SU-DHL-6 (cell line): ENCODE measurements around the gene ZSWIM4.

Experiments used
- EZH2phosphoT487 ChIP-seq: fragments of 200-600 bp; sonication (generic), shearing (Covaris generic); conservative IDR thresholded peaks from 2 replicates; pipeline ENCODE4 v1.6.1; 2018; ENCODE audit warnings: mild to moderate bottlenecking, antibody characterized with exemption, low read length, moderate library complexity, mixed read lengths
- TF ChIP-seq, protein P1 (sequence below): fragments of 200-600 bp; sonication (generic); IDR thresholded peaks from one replicate; pipeline ENCODE4 v1.5.1; 2017; ENCODE audit warnings: antibody characterized with exemption, mild to moderate bottlenecking, low read length, moderate library complexity; ENCODE audit not compliant: insufficient read depth, poor library complexity, severe bottlenecking

DNA sequence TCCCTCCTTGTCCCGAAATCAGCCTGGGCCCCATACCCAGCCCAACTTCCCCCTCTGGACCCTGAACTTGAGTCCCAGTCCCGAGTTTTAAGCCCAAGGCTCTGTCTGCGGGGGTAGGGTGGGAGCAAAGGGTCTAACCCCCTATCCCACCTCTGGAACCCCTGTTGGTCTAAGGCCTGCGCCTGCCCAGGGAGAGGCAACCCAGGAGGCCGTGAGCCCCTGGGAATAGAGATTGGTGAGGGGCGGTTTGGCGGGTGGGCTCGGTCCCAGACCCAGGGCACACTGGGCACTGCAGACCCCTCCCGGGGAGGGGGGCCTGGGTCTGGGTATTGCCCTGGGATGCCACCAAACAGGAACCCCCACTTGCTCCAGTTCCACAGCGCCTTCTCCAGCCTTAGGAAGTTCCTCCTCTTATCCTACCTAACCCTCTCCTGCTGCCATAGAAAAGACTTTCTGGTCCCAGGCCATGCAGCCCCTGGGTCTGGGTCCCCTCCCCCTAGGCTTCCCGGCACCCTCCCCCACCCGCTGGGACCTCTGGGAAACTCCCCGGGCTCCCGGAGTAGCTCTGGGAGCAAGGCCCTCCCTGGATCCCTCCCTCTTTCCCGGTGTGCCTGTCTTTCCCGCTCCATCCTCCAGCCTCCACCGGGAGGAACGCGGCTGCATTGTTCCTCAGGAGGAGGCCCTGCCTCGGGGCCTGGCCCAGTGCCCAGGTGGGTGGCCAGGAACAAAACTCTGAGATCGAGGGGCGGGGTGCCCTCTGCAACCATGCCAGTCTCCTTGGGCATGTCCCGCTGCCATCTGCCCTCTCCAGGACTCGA, 48.1 kb downstream of the ZSWIM4 start:
- TF ChIP-seq, protein P1, sequence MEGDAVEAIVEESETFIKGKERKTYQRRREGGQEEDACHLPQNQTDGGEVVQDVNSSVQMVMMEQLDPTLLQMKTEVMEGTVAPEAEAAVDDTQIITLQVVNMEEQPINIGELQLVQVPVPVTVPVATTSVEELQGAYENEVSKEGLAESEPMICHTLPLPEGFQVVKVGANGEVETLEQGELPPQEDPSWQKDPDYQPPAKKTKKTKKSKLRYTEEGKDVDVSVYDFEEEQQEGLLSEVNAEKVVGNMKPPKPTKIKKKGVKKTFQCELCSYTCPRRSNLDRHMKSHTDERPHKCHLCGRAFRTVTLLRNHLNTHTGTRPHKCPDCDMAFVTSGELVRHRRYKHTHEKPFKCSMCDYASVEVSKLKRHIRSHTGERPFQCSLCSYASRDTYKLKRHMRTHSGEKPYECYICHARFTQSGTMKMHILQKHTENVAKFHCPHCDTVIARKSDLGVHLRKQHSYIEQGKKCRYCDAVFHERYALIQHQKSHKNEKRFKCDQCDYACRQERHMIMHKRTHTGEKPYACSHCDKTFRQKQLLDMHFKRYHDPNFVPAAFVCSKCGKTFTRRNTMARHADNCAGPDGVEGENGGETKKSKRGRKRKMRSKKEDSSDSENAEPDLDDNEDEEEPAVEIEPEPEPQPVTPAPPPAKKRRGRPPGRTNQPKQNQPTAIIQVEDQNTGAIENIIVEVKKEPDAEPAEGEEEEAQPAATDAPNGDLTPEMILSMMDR: no peak
- TF ChIP-seq EZH2phosphoT487: no peak
